ENCODE measurements around the gene PNPLA7.

- TF ChIP-seq CTCF (IDR thresholded peaks at IDR 0.05) (no peak), POLR2A (IDR thresholded peaks at IDR 0.05) (no peak)
Observed at GRCh38 chr9:137461316-137461662, 88.9 kb downstream of the PNPLA7 start.
